Kidney (tissue), 14 donors: ENCODE data around the gene FLT1. TPM values are rescaled to one million over a fixed set of nuclear protein-coding genes. Genes with fewer than 3 reads are reported as not detected.

ENCODE experiments used
- DNase-seq, 5 donors: peaks; one replicate each; pipeline ENCODE4 v3.0.0-alpha.2; 2013 to 2020
- FAIRE-seq: peaks from 2 replicates; lab custom pipeline; 2012; peaks lifted over from hg19 to GRCh38; lab: Jason Lieb, UNC
- H3K27ac ChIP-seq, 2 donors: one replicate each; pipeline ENCODE4 v1.7.0; 2013; ENCODE audit warnings: low read depth in 2 of 2, low read length in 2 of 2, inconsistent platforms in 1 of 2
- H3K27me3 ChIP-seq: one replicate; pipeline ENCODE4 v1.7.1; 2013; ENCODE audit warnings: low read length, inconsistent platforms; ENCODE audit not compliant: control insufficient read depth, insufficient read depth
- H3K36me3 ChIP-seq, 3 donors: one replicate each; pipeline versions ENCODE4 v1.7.0 to v1.7.1; 2013; ENCODE audit warnings: low read length in 3 of 3, control low read depth in 1 of 3, inconsistent platforms in 1 of 3; ENCODE audit not compliant: insufficient read depth in 3 of 3, control insufficient read depth in 2 of 3
- H3K4me1 ChIP-seq, 3 donors: one replicate each; pipeline versions ENCODE4 v1.7.0 to v1.7.1; 2013; ENCODE audit warnings: low read length in 3 of 3, inconsistent platforms in 1 of 3, low read depth in 1 of 3; ENCODE audit not compliant: control insufficient read depth in 2 of 3, insufficient read depth in 2 of 3
- H3K4me3 ChIP-seq, 3 donors: one replicate each; pipeline versions ENCODE4 v1.7.0 to v1.8.1; 2013; ENCODE audit warnings: low read length in 3 of 3, control low read depth in 1 of 3, inconsistent platforms in 1 of 3
- H3K9ac ChIP-seq, 3 donors: one replicate each; pipeline versions ENCODE4 v1.7.0 to v1.7.1; 2013; ENCODE audit warnings: low read length in 3 of 3, control low read depth in 1 of 3, inconsistent platforms in 1 of 3
- H3K9me3 ChIP-seq, 3 donors: one replicate each; pipeline versions ENCODE4 v1.7.0 to v1.7.1; 2013; ENCODE audit warnings: low read length in 3 of 3, control low read depth in 1 of 3, inconsistent platforms in 1 of 3; ENCODE audit not compliant: control insufficient read depth in 2 of 3, insufficient read depth in 1 of 3
- intact Hi-C: fragments of 100-400 bp; cut with DNase I; formaldehyde crosslinking; loops from one replicate; pipeline ENCODE4 v1.11.1; 2022
- polyA plus RNA-seq: library from polyadenylated mRNA; stranded (reverse); fragments of 350-450 nt; fragmentation: Illumina TruSeq; extraction: RNeasy Lipid Tissue Mini Kit (QIAGEN cat#74804); gene quantifications from one replicate; pipeline ENCODE4 v1.2.3, GENCODE V29; 2014; ENCODE audit warnings: low read depth, low replicate concordance; ENCODE audit not compliant: insufficient read depth
- total RNA-seq: library from RNA; stranded (reverse); fragmentation: NEBNext Ultra II Directional; extraction: Animal tissue kit (Norgen Biotek cat#: 25700); gene quantifications from one replicate; pipeline ENCODE4 v1.2.1, GENCODE V29; 2021
- TF ChIP-seq, protein P1 (sequence below): IDR thresholded peaks from 3 replicates; pipeline ENCODE4 v1.5.1; 2012; ENCODE audit warnings: mild to moderate bottlenecking, moderate library complexity, borderline replicate concordance; ENCODE audit not compliant: insufficient read depth; ENCODE audit errors: extremely low read depth
- donor health status: control.
- donor health status: control.
- donor health status: control.
- donor health status: control.
- donor health status: control.
- donor health status: DM: yes; HTN: yes; CAD: no.
- donor health status: Normal renal cell carcinoma (clear cell type).

Gene FLT1
- total and polyA plus RNA-seq, 2 donors from 2014 or later, result 17.2 to 45.7 TPM

GRCh38 chr13:28349371-28349770 lies 145.6 kb downstream of the FLT1 start:
- Histone ChIP-seq H3K4me1 (no peaks in the 10 kb centered on the region), H3K27ac (no peak overlapping the region), H3K36me3 (no peaks in the 10 kb centered on the region), H3K9ac (no peak overlapping the region), H3K9me3 (no peaks in the 10 kb centered on the region), H3K4me3 (no peak overlapping the region), H3K27me3 (no peaks in the 10 kb centered on the region)
- intact Hi-C loops, result no loop called here
- FAIRE-seq, result no peak
- DNase-seq, result no peak
- TF ChIP-seq, protein P1, sequence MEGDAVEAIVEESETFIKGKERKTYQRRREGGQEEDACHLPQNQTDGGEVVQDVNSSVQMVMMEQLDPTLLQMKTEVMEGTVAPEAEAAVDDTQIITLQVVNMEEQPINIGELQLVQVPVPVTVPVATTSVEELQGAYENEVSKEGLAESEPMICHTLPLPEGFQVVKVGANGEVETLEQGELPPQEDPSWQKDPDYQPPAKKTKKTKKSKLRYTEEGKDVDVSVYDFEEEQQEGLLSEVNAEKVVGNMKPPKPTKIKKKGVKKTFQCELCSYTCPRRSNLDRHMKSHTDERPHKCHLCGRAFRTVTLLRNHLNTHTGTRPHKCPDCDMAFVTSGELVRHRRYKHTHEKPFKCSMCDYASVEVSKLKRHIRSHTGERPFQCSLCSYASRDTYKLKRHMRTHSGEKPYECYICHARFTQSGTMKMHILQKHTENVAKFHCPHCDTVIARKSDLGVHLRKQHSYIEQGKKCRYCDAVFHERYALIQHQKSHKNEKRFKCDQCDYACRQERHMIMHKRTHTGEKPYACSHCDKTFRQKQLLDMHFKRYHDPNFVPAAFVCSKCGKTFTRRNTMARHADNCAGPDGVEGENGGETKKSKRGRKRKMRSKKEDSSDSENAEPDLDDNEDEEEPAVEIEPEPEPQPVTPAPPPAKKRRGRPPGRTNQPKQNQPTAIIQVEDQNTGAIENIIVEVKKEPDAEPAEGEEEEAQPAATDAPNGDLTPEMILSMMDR, result no peak

DNA sequence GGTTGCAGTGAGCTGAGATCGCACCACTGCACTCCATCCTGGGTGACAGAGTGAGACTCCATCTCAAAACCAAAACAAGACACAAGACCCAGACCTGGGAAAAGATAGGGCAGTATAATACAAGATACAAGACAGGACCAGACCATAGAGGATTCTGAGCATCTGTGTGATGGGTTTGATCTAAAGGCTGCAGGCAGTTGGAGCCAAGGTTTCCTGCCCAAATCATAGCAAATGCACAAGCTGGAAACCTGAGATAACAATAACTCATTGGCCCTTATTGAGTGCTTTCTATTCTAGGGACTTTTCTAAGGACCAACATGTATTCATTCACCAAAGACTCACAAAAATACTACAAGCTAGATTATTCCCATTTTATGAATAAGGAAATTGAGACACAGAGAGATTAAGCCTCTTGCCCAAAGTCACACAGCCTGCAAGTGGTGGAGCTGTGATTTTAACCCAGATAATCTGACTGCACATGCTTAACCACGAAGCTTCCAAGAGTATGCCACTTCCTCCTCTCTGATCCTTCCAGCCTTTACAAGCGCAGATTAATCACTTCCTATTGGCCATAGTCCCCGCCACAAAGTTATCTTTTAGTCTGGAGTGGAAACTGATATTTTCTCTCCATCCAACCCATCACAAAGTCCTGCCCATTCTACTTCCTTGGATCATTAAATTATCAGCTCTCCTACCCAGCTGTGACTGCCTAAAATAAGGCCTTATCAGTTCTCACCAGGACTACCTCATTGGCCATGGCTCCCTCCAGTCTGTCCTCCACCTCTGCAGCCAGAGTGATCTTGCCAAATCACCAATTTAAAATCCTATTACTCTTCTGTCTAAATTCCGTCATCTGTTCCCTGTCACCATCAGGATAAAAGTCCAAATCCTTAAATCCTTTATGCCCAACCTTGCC lies 147.2 kb downstream of the FLT1 start:
- Histone ChIP-seq H3K36me3 (no peaks in the 10 kb centered on the region), H3K9me3 (no peaks in the 10 kb centered on the region), H3K4me1 (no peaks in the 10 kb centered on the region), H3K9ac (no peak overlapping the region), H3K27me3 (no peaks in the 10 kb centered on the region), H3K4me3 (no peak overlapping the region), H3K27ac (no peak overlapping the region)
- TF ChIP-seq, protein P1, result no peak
- intact Hi-C loops, result no loop called here
- DNase-seq (no peak), FAIRE-seq (no peak)

DNA sequence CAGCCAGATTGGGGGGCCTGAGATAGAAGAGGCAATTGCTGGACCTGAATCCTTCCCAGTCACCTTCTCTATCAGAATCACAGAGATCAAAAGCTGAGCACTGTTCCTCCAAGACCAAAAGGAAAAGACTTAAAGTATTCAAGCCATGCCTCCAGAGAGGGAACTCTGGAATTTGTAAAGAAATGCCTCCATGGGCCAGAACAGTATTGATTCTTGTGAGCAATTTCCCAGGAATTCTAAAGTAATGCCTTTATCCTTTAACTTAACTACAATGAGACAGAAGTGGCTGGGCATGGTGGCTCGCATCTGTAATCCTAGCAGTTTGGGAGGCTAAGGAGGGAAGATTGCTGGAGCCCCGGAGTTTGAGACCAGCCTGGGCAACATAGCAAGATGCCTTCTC lies 148.8 kb downstream of the FLT1 start:
- intact Hi-C loops, result no loop called here
- Histone ChIP-seq H3K9ac (no peak overlapping the region), H3K36me3 (no peaks in the 10 kb centered on the region), H3K27me3 (no peaks in the 10 kb centered on the region), H3K4me3 (no peak overlapping the region), H3K27ac (no peak overlapping the region), H3K9me3 (no peaks in the 10 kb centered on the region), H3K4me1 (no peaks in the 10 kb centered on the region)
- TF ChIP-seq, protein P1, result no peak
- DNase-seq (no peak), FAIRE-seq (no peak)
